Omental fat pad (tissue), 4 donors: ENCODE data around the gene HNF4A. TPM values are rescaled to one million over a fixed set of nuclear protein-coding genes. Genes with fewer than 3 reads are reported as not detected.

Source experiments
- ATAC-seq: fragments of 150-250 bp; one replicate; pipeline ENCODE4 v1.9.1; 2016; ENCODE audit warnings: mild to moderate bottlenecking, moderate library complexity; ENCODE audit not compliant: low FRiP score
- DNase-seq: peaks from one replicate; pipeline ENCODE4 v3.0.0-alpha.2; 2019; ENCODE audit warnings: low spot score
- CTCF ChIP-seq, 3 donors: fragments of 450-650 bp; IDR thresholded peaks; one replicate each; pipeline ENCODE4 v1.5.1; 2016 to 2017; ENCODE audit warnings: antibody characterized with exemption in 3 of 3, mild to moderate bottlenecking in 3 of 3, moderate library complexity in 2 of 3
- small RNA-seq: library from RNA; depleted of rRNA; stranded (forward); fragments of <200 nt; gene quantifications from one replicate; pipeline ENCODE3, GENCODE V24; 2016
- total RNA-seq, 4 donors: library from RNA; depleted of rRNA; stranded (reverse); fragments of >200 nt; gene quantifications; one replicate each; pipeline ENCODE4 v1.1.0, GENCODE V29; 2016

Gene HNF4A
- total RNA-seq, 4 donors from 2014 or later = not detected

GRCh38 chr20:44481719-44482416 is 126.4 kb downstream of the HNF4A start:
- TF ChIP-seq CTCF (IDR thresholded peaks at IDR 0.05) = no peak
- DNase-seq (no peak), ATAC-seq (no peak)

- DNase-seq (no peak), ATAC-seq (no peak)
- no peak for TF ChIP-seq CTCF (IDR thresholded peaks at IDR 0.05)
Observed at GRCh38 chr20:44483112-44483511, 127.6 kb downstream of the HNF4A start.

Small RNA genes lying within 50 kb of the gene (small RNA-seq; reads per million reads assigned to genes)
- gene MIR3646 (not detected), gene RF00019 (not detected), gene RPL37AP1 (not detected)

Other genes with a start within 250 kb of the HNF4A start
- 1 to 10 TPM; 2.6 to 7.9 (median 7.1) TPM for gene JPH2, start 168.5 kb upstream of the HNF4A start, total RNA-seq
- 10 to 100 TPM; 42.8 to 65.0 (median 49.7) TPM for gene OSER1, start 144.9 kb upstream of the HNF4A start, total RNA-seq
- gene GDAP1L1, start 108.4 kb upstream of the HNF4A start, total RNA-seq = not detected
- 10 to 100 TPM; 13.0 to 21.4 (median 19.8) TPM for gene FITM2, start 44.5 kb upstream of the HNF4A start, total RNA-seq
- not detected for gene R3HDML, start 18.7 kb upstream of the HNF4A start, total RNA-seq
- 10 to 100 TPM; 14.5 to 40.8 (median 23.6) TPM for gene TTPAL, start 120.2 kb downstream of the HNF4A start, total RNA-seq
- 100 to 1,000 TPM; 102 to 157 (median 121) TPM for gene SERINC3, start 166.4 kb downstream of the HNF4A start, total RNA-seq
- 100 to 1,000 TPM in 3 of 4 donors, 10 to 100 TPM in 1; 90.8 to 133 (median 118) TPM for gene PKIG, start 226.9 kb downstream of the HNF4A start, total RNA-seq